Measurements from ENCODE around the gene FOXP1. TPM values are rescaled to one million over a fixed set of nuclear protein-coding genes. Genes with fewer than 3 reads are reported as not detected.

FOXP1 gene
- total and polyA plus RNA-seq, 2 of the 13 experiments (the other 11 are each of a cell fraction or from before 2014, with no cell fraction given): 40.4 to 59.0 TPM

DNA sequence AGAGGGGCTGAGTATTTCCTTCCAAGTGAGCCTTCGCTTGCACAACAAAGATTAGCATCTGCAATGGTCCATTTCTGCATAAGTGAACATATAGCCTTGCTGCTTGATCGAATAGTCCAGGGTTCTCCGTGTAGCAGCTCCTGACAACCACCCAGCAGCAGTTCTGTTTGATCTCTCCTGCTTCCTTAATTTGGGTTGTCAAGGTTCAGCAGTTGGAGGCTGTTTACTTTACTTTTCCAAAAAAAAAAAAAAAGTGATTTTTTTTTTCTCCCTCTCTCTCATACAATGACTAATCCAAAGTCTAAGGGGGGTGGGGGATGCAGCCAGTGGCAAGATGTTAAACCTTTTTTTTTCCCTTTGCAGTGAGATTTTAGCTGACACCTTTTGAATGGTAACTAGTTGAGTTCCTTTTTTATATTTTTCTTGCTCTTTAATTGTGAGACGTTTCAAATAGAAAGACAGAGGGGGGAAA is 3.6 kb downstream of the FOXP1 start (continued):
- TF ChIP-seq, protein P1, sequence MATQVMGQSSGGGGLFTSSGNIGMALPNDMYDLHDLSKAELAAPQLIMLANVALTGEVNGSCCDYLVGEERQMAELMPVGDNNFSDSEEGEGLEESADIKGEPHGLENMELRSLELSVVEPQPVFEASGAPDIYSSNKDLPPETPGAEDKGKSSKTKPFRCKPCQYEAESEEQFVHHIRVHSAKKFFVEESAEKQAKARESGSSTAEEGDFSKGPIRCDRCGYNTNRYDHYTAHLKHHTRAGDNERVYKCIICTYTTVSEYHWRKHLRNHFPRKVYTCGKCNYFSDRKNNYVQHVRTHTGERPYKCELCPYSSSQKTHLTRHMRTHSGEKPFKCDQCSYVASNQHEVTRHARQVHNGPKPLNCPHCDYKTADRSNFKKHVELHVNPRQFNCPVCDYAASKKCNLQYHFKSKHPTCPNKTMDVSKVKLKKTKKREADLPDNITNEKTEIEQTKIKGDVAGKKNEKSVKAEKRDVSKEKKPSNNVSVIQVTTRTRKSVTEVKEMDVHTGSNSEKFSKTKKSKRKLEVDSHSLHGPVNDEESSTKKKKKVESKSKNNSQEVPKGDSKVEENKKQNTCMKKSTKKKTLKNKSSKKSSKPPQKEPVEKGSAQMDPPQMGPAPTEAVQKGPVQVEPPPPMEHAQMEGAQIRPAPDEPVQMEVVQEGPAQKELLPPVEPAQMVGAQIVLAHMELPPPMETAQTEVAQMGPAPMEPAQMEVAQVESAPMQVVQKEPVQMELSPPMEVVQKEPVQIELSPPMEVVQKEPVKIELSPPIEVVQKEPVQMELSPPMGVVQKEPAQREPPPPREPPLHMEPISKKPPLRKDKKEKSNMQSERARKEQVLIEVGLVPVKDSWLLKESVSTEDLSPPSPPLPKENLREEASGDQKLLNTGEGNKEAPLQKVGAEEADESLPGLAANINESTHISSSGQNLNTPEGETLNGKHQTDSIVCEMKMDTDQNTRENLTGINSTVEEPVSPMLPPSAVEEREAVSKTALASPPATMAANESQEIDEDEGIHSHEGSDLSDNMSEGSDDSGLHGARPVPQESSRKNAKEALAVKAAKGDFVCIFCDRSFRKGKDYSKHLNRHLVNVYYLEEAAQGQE (IDR thresholded peaks at IDR 0.05; ENCODE audit: borderline replicate concordance in 1 of 2, low read depth in 1 of 2, low read length in 2 of 2): peak in 1 of 2 experiments; percentile 67; a peak in 1 of 4 replicates
- TF ChIP-seq ZNF460 (CRISPR knock-in tag; IDR thresholded peaks at IDR 0.05; ENCODE audit: borderline replicate concordance) (no peak), ZNF292 (CRISPR knock-in tag; IDR thresholded peaks at IDR 0.05; ENCODE audit: borderline replicate concordance, low read depth) (no peak; the same call in 1 of the 2 replicates), ZFAT (CRISPR knock-in tag; conservative IDR thresholded peaks at IDR 0.05) (no peak), ZNF260 (CRISPR knock-in tag; IDR thresholded peaks at IDR 0.05; ENCODE audit: borderline replicate concordance, low read depth) (no peak), YEATS4 (CRISPR knock-in tag; IDR thresholded peaks at IDR 0.05; ENCODE audit: borderline replicate concordance) (no peak), SMAD1 (CRISPR knock-in tag; IDR thresholded peaks at IDR 0.05; ENCODE audit: borderline replicate concordance, low read depth) (no peak), FLYWCH1 (CRISPR knock-in tag; IDR thresholded peaks at IDR 0.05) (no peak), GLI4 (CRISPR knock-in tag; IDR thresholded peaks at IDR 0.05; ENCODE audit: borderline replicate concordance) (no peak), ZFYVE20 (CRISPR knock-in tag; IDR thresholded peaks at IDR 0.05; ENCODE audit: borderline replicate concordance, low read depth) (no peak), KDM4B (CRISPR knock-in tag; IDR thresholded peaks at IDR 0.05) (no peak), HNRNPLL (IDR thresholded peaks at IDR 0.05; ENCODE audit: low read depth, low read length, poor library complexity, severe bottlenecking) (no peak), ZBTB42 (CRISPR knock-in tag; IDR thresholded peaks at IDR 0.05) (no peak), ISL2 (CRISPR knock-in tag; IDR thresholded peaks at IDR 0.05) (peak; percentile 67), ZNF383 (CRISPR knock-in tag; IDR thresholded peaks at IDR 0.05; ENCODE audit: borderline replicate concordance) (no peak), FOXO1 (CRISPR knock-in tag; IDR thresholded peaks at IDR 0.05) (0 out of 2 replicates have a peak, but pooled peaks have one; percentile 54), CBX5 (CRISPR knock-in tag; IDR thresholded peaks at IDR 0.05; ENCODE audit: borderline replicate concordance) (no peak), RARA (CRISPR knock-in tag; IDR thresholded peaks at IDR 0.05) (peak; percentile 65; the same call in 1 of the 2 replicates), SP5 (CRISPR knock-in tag; IDR thresholded peaks at IDR 0.05; ENCODE audit: borderline replicate concordance, low read depth) (no peak), ATF7 (IDR thresholded peaks at IDR 0.05) (no peak), ATF7 (CRISPR knock-in tag; IDR thresholded peaks at IDR 0.05) (no peak), ZNF24 (IDR thresholded peaks at IDR 0.05) (no peak)
- TF ChIP-seq, protein P2, sequence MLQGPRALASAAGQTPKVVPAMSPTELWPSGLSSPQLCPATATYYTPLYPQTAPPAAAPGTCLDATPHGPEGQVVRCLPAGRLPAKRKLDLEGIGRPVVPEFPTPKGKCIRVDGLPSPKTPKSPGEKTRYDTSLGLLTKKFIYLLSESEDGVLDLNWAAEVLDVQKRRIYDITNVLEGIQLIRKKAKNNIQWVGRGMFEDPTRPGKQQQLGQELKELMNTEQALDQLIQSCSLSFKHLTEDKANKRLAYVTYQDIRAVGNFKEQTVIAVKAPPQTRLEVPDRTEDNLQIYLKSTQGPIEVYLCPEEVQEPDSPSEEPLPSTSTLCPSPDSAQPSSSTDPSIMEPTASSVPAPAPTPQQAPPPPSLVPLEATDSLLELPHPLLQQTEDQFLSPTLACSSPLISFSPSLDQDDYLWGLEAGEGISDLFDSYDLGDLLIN (CRISPR knock-in tag; IDR thresholded peaks at IDR 0.05; ENCODE audit: borderline replicate concordance): no peak
